GM19239 (cell line): ENCODE measurements around the gene SEC24B.
"Not testable (repeated sequence)": the region's sequence is repeated elsewhere in the genome, so short reads cannot be mapped to it uniquely, and the experiment has no call there.

Source experiments
- DNase-seq: peaks from one replicate; pipeline ENCODE4 v3.0.0; 2011; ENCODE audit warnings: low spot score; ENCODE audit not compliant: insufficient read length
- FAIRE-seq: peaks from 2 replicates; lab custom pipeline; 2011; peaks lifted over from hg19 to GRCh38; lab: Jason Lieb, UNC

SEC24B gene

GRCh38 chr4:109432203-109432602, 1.4 kb upstream of the SEC24B start:
- DNase-seq = no peak
- no peak for FAIRE-seq

- FAIRE-seq (no peak), DNase-seq (no peak)
These were observed 919 bp upstream of the SEC24B start for GRCh38 chr4:109432696-109433095.

GRCh38 chr4:109434007-109434971, 674 bp downstream of the SEC24B start:
- FAIRE-seq = peak; percentile 81
- no peak for DNase-seq

DNA sequence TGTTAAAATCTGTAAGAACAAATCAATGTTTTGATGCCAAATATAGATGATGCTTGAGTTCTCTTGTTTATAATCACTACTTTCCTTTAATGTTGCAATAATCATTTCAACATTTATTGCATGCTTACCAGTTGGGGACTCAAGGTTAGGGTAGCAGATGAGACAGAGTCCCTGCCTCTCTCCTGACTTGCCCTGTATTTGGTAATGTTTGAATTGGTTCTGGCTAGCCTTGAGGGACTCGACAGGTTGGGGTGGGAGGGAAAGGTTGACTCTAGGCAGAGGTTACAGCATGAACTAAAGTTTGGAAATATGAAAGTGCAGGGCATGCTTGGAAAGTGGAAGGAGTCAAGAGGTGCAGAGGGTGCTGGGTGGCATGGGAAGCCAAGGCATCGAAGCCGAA, 2.0 kb downstream of the SEC24B start:
- no peak for DNase-seq

DNA sequence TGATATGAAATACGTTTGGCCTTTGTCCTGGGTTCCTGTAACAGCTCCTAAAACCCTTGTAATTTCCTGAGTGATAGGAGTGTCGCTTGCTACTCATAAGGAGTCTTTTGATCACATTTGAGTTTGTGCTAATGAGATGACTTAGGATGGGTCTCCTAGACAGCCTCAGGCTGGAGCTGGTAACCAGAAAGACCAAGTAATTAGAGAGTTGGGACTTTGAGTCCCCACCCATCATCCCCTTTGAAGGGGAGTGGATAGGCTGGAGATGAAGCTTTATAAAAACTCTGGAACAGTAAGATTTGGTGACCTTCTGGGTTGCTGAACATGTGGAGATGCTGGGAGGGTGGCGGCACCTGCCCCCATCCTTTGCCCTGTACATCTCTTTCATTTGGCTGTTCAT, 2.9 kb downstream of the SEC24B start:
- DNase-seq (no peak), FAIRE-seq (no peak)

More for the DNA sequence above, 2.0 kb downstream of the SEC24B start:
- peak; percentile 69 for FAIRE-seq

- no peak for FAIRE-seq
- no peak for DNase-seq
These were observed 7.3 kb downstream of the SEC24B start for GRCh38 chr4:109440948-109441347.

DNA sequence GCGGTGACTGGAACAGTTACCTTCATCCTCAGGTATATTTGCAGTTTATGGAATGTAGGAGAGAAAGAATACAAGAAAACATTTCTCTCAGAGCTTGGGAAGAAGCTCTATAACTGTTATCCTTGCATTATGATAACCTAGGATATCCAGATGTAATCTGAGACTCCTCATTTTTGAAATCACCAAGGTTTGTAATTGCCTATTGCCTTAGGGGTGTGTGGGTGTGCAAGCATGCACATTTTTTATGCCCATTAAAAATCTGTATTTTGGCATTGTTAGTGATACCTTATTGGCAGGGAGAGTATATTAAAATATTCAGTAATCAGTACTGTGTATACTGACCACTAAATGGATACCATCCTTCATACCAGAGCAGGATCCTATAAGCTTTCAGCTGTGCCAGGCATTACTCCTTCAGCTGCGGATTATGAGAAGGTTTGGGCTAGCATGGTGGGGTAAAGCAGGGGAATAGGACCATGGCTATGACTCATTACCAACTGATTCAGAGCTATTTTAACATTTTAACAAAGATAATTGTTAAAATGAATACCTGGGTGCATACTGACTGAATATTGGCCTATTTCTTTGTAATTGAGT, 8.3 kb downstream of the SEC24B start:
- DNase-seq = no peak
- no peak for FAIRE-seq

DNA sequence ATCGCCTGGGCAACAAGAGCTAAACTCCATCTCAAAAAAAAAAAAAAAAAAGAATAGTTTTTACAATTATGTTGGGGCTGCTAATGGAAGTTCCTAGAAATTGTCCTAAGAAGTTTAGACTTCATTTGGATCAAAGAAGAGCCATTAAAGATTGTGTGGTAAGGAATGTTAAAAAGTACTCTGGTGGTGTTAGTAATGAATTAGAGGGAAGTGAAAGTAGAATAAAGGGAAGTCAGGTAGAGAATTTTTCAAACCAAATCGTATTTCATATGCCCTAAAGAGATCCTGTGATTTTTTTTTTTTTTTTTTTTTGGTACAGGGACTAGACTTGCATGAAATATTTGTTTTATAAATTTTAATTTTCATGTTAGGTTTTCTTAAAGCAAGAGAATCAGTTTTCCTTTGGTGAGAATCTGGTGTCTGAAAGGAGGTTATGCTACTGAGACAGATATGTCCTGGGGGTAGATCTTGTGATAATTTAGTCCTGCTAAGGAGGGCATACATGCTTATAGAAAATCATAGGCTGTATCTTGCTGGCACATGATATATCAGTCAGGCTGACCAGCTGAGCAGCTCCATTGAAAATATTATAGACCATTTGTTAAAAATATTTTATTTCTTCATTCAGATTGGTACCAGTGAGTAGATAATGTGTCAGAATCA, 10.7 kb downstream of the SEC24B start:
- DNase-seq = no peak
- FAIRE-seq = no peak

GRCh38 chr4:109447278-109447677, 13.7 kb downstream of the SEC24B start:
- DNase-seq (no peak), FAIRE-seq (no peak)

DNA sequence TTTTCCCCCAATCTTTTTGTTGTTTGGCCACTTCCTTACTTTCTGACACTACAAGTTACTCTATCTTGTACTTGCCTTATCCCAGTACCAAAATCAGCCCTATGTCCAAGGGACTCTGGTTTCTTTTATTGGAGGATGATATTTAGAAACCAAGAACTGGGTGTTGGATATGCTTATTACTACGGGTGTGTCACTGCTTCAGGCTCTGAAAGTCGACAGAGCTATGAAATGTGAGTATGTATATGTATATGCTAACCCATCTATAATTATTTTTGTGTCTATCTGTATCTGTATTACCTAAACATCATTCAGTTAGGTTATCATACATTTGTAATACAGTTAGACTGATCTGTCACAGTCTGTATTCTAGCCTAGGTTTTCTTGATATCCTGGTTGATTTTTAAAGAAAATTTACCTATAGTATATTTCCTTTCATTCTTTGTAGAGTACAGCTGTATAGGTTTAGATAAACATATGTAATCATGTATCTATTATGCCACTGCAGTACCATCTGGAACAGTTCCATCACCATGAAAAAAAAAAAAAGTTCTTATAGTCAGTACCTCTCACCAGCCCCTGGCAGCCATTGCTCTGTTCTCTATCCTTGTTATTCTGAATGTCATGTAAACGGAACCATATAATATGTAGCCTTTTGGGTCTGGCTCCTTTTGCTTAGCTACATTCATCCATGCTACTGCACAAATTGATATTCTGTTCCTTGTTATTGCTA, 18.1 kb downstream of the SEC24B start:
- DNase-seq (no peak), FAIRE-seq (no peak)

GRCh38 chr4:109453110-109453509, 19.5 kb downstream of the SEC24B start:
- not testable (repeated sequence) for DNase-seq, FAIRE-seq

- FAIRE-seq (no peak), DNase-seq (no peak)
These were observed 28.7 kb downstream of the SEC24B start for GRCh38 chr4:109462297-109462696.

GRCh38 chr4:109462802-109463201, 29.2 kb downstream of the SEC24B start:
- DNase-seq (no peak), FAIRE-seq (no peak)

GRCh38 chr4:109465069-109465468, 31.5 kb downstream of the SEC24B start:
- DNase-seq (no peak), FAIRE-seq (no peak)

DNA sequence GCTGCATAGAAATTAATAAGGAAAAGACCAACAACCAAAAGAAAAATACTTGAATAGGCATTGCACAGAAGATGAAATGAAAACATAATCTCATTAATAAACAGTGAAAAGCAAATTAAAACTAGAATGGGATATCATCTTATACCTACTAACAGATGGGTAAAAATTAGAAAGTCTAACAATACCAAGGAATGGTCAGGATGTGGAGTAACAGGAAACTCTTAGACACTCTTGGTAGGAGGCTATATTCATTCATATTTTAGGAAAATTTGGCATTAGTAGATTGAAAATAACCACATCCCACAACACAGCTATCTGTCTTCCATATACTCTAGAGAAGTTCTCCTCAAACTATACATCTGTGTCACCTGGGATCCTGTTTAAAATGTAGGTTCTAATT, 36.3 kb downstream of the SEC24B start:
- DNase-seq = no peak
- FAIRE-seq = no peak

- FAIRE-seq (peak; percentile 11), DNase-seq (no peak)
These were observed 38.7 kb downstream of the SEC24B start for GRCh38 chr4:109472343-109472761.

DNA sequence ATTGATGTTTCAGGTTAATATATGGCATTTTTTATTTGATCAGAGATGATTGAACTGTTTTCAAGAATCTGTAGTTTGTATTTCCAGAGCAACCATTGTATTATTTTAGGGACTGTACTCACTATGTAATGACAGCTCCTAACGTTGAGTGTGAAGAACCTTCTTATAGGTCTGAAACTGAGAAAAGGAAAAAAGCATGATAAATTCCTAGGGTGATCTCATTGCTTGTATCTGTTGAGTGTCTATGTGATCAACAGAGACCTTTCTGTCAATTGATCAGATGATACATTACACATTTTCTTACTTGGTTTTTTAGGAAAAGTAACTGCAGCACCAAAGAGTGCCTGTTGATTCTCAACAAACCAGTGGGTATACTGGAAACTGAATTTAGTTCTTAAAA, 40.2 kb downstream of the SEC24B start:
- no peak for DNase-seq
- no peak for FAIRE-seq

- DNase-seq (no peak), FAIRE-seq (no peak)
These were observed 52.4 kb downstream of the SEC24B start for GRCh38 chr4:109486007-109486406.

DNA sequence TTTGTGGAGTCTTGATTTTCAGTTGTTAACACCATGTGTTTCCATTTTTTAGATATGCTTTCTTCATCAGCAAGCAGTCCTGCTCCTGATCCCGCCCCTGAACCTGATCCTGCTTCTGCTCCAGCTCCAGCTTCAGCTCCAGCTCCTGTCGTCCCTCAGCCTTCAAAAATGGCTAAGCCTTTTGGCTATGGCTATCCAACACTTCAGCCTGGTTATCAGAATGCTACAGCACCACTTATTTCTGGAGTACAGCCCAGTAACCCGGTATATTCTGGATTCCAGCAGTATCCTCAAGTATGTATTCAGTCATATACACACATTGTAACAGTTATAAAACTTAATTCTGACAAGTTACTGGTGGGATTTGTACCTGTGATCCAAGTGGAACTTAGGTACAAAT, 60.9 kb downstream of the SEC24B start:
- FAIRE-seq (no peak), DNase-seq (no peak)

DNA sequence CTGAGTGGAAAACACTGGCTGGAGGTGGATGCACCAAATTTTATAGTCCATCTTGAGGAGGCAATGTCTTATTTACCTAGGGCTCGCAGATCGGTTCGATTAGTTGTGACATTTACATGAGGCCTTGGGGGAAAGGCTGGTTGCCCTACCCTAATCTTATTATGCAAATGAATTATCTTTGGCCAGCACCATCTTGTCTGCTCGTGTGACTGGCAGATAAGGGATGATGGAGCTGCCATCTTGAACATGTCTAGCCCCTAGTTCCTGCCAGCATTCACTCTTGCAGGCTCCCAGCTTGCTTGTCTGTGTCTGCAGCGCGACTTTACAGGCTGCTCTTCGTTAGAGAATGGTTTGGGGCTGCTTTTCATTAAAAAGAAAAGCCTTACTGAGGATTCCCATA, 61.9 kb downstream of the SEC24B start:
- no peak for FAIRE-seq

More for the DNA sequence above, 61.9 kb downstream of the SEC24B start:
- no peak for DNase-seq
